IMR-90 (cell line): ENCODE measurements around the gene ANKRD9. TPM values are rescaled to one million over a fixed set of nuclear protein-coding genes. Genes with fewer than 3 reads are reported as not detected.

Experiments used
- ATAC-seq: fragments of 200-7000 bp; cut with Tn5 transposase; 2 replicates; pipeline ENCODE4 v1.9.1; 2020; ENCODE audit warnings: low read depth, mild to moderate bottlenecking, moderate library complexity
- BruUV-seq: library from RNA; stranded (reverse); fragments of 400-500 nt; replicated peaks from 2 replicates; lab custom pipeline; 2021; lab: Mats Ljungman, UMichigan
- CTCF ChIA-PET: fragments of 300-600 bp; formaldehyde crosslinking; extraction: SDS; loops from one replicate; lab custom pipeline; 2021; ENCODE audit warnings: antibody characterized with exemption; lab: Yijun Ruan, JAX
- POLR2A ChIA-PET: fragments of 300-600 bp; sonication (Branson Sonifier 250); formaldehyde crosslinking; loops from one replicate; lab custom pipeline; 2022; ENCODE audit warnings: antibody characterized with exemption; ENCODE audit not compliant: unreplicated experiment; lab: Charles Lee
- DNase-seq: peaks from one replicate; pipeline ENCODE4 v3.0.0; 2013
- H2AFZ ChIP-seq: replicated peaks from 2 replicates; pipeline ENCODE3; 2013; ENCODE audit warnings: low read length, mild to moderate bottlenecking; ENCODE audit not compliant: poor library complexity
- H2AK5ac ChIP-seq: 2 replicates; pipeline ENCODE4 v1.6.1; 2013; ENCODE audit warnings: low read depth, low read length, inconsistent platforms
- H2AK9ac ChIP-seq: replicated peaks from 2 replicates; pipeline ENCODE3; 2013; ENCODE audit warnings: mild to moderate bottlenecking, low read depth, low read length, moderate library complexity; ENCODE audit not compliant: poor library complexity
- H2BK120ac ChIP-seq: 2 replicates; pipeline ENCODE4 v1.6.1; 2013; ENCODE audit warnings: low read depth, low read length, inconsistent platforms
- H2BK15ac ChIP-seq: 3 replicates; pipeline ENCODE4 v1.6.1; 2013; ENCODE audit warnings: low read depth, low read length, inconsistent platforms
- H2BK20ac ChIP-seq: 2 replicates; pipeline ENCODE4 v1.6.1; 2013; ENCODE audit warnings: low read depth, mild to moderate bottlenecking, inconsistent platforms, low read length, moderate library complexity
- H2BK5ac ChIP-seq: 2 replicates; pipeline ENCODE4 v1.6.1; 2013; ENCODE audit warnings: mild to moderate bottlenecking, low read depth, low read length, inconsistent platforms; ENCODE audit not compliant: poor library complexity, severe bottlenecking
- H3K14ac ChIP-seq: replicated peaks from 2 replicates; pipeline ENCODE4 v1.6.1; 2013; ENCODE audit warnings: low read depth, low read length, inconsistent platforms
- H3K18ac ChIP-seq: 2 replicates; pipeline ENCODE4 v1.6.1; 2013; ENCODE audit warnings: low read depth, low read length, control low read depth
- H3K23ac ChIP-seq: 2 replicates; pipeline ENCODE4 v1.6.1; 2013; ENCODE audit warnings: low read depth, low read length, inconsistent platforms
- H3K27ac ChIP-seq: 2 replicates; pipeline ENCODE4 v1.5.1; 2013; ENCODE audit warnings: mild to moderate bottlenecking, control low read depth, low read length; ENCODE audit not compliant: insufficient read depth
- H3K27me3 ChIP-seq: 2 replicates; pipeline ENCODE4 v1.6.1; 2013; ENCODE audit warnings: low read length; ENCODE audit not compliant: control insufficient read depth, insufficient read depth
- H3K36me3 ChIP-seq: 2 replicates; pipeline ENCODE4 v1.6.1; 2013; ENCODE audit warnings: low read length, mixed read lengths; ENCODE audit not compliant: control insufficient read depth, insufficient read depth
- H3K4ac ChIP-seq: 2 replicates; pipeline ENCODE4 v1.6.1; 2013; ENCODE audit warnings: low read depth, low read length, inconsistent platforms
- H3K4me1 ChIP-seq: 2 replicates; pipeline ENCODE4 v1.6.1; 2013; ENCODE audit warnings: low read length, mixed read lengths; ENCODE audit not compliant: control insufficient read depth, insufficient read depth
- H3K4me2 ChIP-seq: 2 replicates; pipeline ENCODE4 v1.6.1; 2013; ENCODE audit warnings: low read depth, mild to moderate bottlenecking, control low read depth, low read length, moderate library complexity
- H3K4me3 ChIP-seq: 2 replicates; pipeline ENCODE4 v1.5.1; 2013; ENCODE audit warnings: low read depth, mild to moderate bottlenecking, control low read depth, low read length, moderate library complexity; ENCODE audit not compliant: insufficient read depth
- H3K56ac ChIP-seq: 2 replicates; pipeline ENCODE4 v1.6.1; 2013; ENCODE audit warnings: low read length, inconsistent platforms; ENCODE audit not compliant: insufficient read depth; ENCODE audit errors: extremely low read depth
- H3K79me1 ChIP-seq, 2 experiments: 2 replicates each; pipeline ENCODE4 v1.6.1; 2013; ENCODE audit warnings: low read length in 2 of 2, inconsistent platforms in 1 of 2, low read depth in 1 of 2
- H3K9ac ChIP-seq: 2 replicates; pipeline ENCODE4 v1.6.1; 2013; ENCODE audit warnings: low read depth, low read length, control low read depth
- H3K9me1 ChIP-seq: 2 replicates; pipeline ENCODE4 v1.6.1; 2013; ENCODE audit warnings: low read length, inconsistent platforms; ENCODE audit not compliant: insufficient read depth
- H3K9me3 ChIP-seq: 2 replicates; pipeline ENCODE4 v1.6.1; 2013; ENCODE audit warnings: low read length; ENCODE audit not compliant: control insufficient read depth, insufficient read depth
- H4K20me1 ChIP-seq: 2 replicates; pipeline ENCODE4 v1.6.1; 2013; ENCODE audit warnings: low read length, inconsistent platforms; ENCODE audit not compliant: insufficient read depth
- H4K5ac ChIP-seq: 2 replicates; pipeline ENCODE4 v1.6.1; 2013; ENCODE audit warnings: mild to moderate bottlenecking, low read depth, low read length, control low read depth
- H4K8ac ChIP-seq, 2 experiments: 2 replicates each; pipeline ENCODE4 v1.6.1; 2013; ENCODE audit warnings: low read depth in 2 of 2, low read length in 2 of 2, control low read depth in 1 of 2, inconsistent platforms in 1 of 2
- H4K91ac ChIP-seq: 2 replicates; pipeline ENCODE4 v1.6.1; 2013; ENCODE audit warnings: low read depth, low read length, inconsistent platforms; ENCODE audit not compliant: insufficient read depth
- BHLHE40 ChIP-seq: fragments of 150-350 bp; IDR thresholded peaks from 2 replicates; pipeline ENCODE4 v1.6.1; 2016; ENCODE audit warnings: mild to moderate bottlenecking, low read depth, low read length
- CTCF ChIP-seq: conservative IDR thresholded peaks from 2 replicates; pipeline ENCODE4 v1.5.1; 2012; ENCODE audit warnings: mild to moderate bottlenecking, low read depth, low read length, improper control_type of control experiment
- ELK1 ChIP-seq: fragments of 150-350 bp; IDR thresholded peaks from 2 replicates; pipeline ENCODE4 v1.6.1; 2016; ENCODE audit warnings: low read depth, mild to moderate bottlenecking, low read length, moderate library complexity, borderline replicate concordance
- FOS ChIP-seq: fragments of 150-350 bp; IDR thresholded peaks from 2 replicates; pipeline ENCODE4 v1.6.1; 2016; ENCODE audit warnings: low read depth, low read length
- MAFK ChIP-seq: IDR thresholded peaks from 2 replicates; pipeline ENCODE4 v1.6.1; 2012; ENCODE audit warnings: low read depth, low read length, improper control_type of control experiment
- POLR2A ChIP-seq: IDR thresholded peaks from 2 replicates; pipeline ENCODE4 v1.6.1; 2012; ENCODE audit warnings: mild to moderate bottlenecking, low read depth, low read length
- SMC3 ChIP-seq: fragments of 150-350 bp; IDR thresholded peaks from 2 replicates; pipeline ENCODE4 v1.6.1; 2016; ENCODE audit warnings: low read depth, mild to moderate bottlenecking, antibody characterized with exemption, low read length, moderate library complexity
- WGBS, 2 experiments: methylation state at CpG; one replicate each; pipeline versions ENCODE4 v1.1.5 to v1.1.7; 2013; ENCODE audit warnings: missing lambda C conversion rate in 2 of 2; ENCODE audit not compliant: insufficient read length in 1 of 2; ENCODE audit errors: extremely low coverage in 2 of 2; 5-methylcytosine and 5-hydroxymethylcytosine counted together
- dilution Hi-C: fragments of 300-500 bp; cut with HindIII; formaldehyde crosslinking; loops from one replicate; pipeline ENCODE4 v1.14.3; 2018; ENCODE audit warnings: low sequenced_read_pairs; ENCODE audit not compliant: unreplicated experiment
- in situ Hi-C: fragments of 300-500 bp; cut with MboI; formaldehyde crosslinking; loops from 3 replicates; pipeline ENCODE4 v1.14.3; 2019; ENCODE audit warnings: low sequenced_read_pairs, inconsistent platforms, mixed read lengths
- intact Hi-C: fragments of 100-400 bp; cut with micrococcal nuclease; formaldehyde crosslinking; loops from 2 replicates; pipeline ENCODE4 v1.10.0; 2022
- polyA plus RNA-seq, 3 experiments: library from polyadenylated mRNA; depleted of rRNA; stranded (reverse); fragments of >200 nt; gene quantifications; 2 replicates each; pipeline ENCODE4 v1.2.3, GENCODE V29; 2012; ENCODE audit warnings: low replicate concordance in 1 of 3
- total RNA-seq: library from RNA; depleted of rRNA; stranded (reverse); fragments of >200 nt; gene quantifications from 2 replicates; pipeline ENCODE4 v1.2.3, GENCODE V29; 2012

Gene ANKRD9
- total and polyA plus RNA-seq, 2 of the 4 experiments (the other 2 are of a cell fraction), result 3.9 to 15.7 TPM

DNA sequence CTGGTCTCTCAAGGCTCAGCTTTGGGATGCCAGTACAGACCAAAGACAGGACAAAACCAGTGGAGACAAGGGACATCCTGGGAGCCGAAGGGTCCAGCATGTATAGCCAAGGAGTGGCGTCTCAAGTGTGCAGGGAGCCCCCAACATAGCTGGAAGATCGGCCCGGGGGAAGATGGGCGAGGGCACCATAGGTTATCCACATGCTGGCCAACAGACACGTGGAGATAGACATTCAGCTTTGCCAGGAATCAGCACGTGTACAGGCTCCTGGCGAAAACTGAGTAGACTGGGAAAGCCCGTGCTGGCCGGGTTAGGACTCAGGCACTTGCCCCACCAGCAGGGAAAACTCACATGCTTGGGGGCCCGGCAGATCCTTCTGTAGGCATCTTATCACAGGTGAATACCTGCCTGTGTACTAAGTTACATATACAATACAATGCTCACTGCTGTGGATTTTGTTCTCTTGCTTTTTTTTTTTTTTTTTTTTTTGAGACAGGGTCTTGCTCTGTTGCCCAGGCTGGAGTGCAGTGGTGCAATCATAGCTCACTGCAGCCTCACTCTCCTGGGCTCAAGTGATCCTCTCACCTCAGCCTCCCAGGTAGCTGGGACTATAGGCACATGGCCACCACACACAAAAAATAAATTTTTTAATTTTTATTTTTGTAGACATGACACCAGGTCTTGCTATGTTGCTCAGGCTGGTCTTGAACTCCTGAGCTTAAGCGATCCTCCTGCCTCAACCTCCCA, 5.6 kb upstream of the ANKRD9 start:
- peaks cover 5% of the 10 kb centered on the region; the same call in 1 of the 2 replicates for H3K9me1 ChIP-seq
- POLR2A ChIA-PET, result no interaction called here
- peaks cover 5% of the 10 kb centered on the region for H3K4me1 ChIP-seq
- H3K56ac ChIP-seq, result no peak overlapping the region
- intact Hi-C loops, result no loop called here
- H2BK120ac ChIP-seq, result no peak overlapping the region
- H2BK15ac ChIP-seq, result no peak overlapping the region
- CTCF ChIA-PET, result interaction anchor here (0.6 to 0.7 kb wide), 2 partner anchors 78 to 137 kb away, joined by 3 read pairs; no protein-coding TSS in a partner anchor
- no peak overlapping the region for H2AFZ ChIP-seq
- TF ChIP-seq ELK1 (no peak), BHLHE40 (no peak), SMC3 (no peak), FOS (no peak), MAFK (no peak), POLR2A (no peak), CTCF (no peak)
- no peaks in the 10 kb centered on the region for H3K79me1 ChIP-seq
- no peak overlapping the region for H4K5ac ChIP-seq
- H3K4me3 ChIP-seq, result no peak overlapping the region
- 80% methylated on average over 7 of the region's 12 CpGs; no CpG with 5 or more reads in 1 of the 2 experiments for WGBS, 2 experiments
- H3K9ac ChIP-seq, result no peak overlapping the region
- H3K9me3 ChIP-seq, result no peaks in the 10 kb centered on the region
- H3K14ac ChIP-seq, result no peak overlapping the region
- no peak overlapping the region for H3K18ac ChIP-seq
- no peaks in the 10 kb centered on the region for H4K20me1 ChIP-seq
- no peak overlapping the region for H2BK20ac ChIP-seq
- no peaks in the 10 kb centered on the region for H3K27me3 ChIP-seq
- H3K27ac ChIP-seq, result no peak overlapping the region
- H3K4ac ChIP-seq, result no peak overlapping the region
- no peak for DNase-seq
- no peak for ATAC-seq
- no peak overlapping the region for H2AK5ac ChIP-seq
- no peak overlapping the region for H2BK5ac ChIP-seq
- in situ Hi-C loops, result loop anchor here (5.0 kb wide), 1 partner anchor 73 kb away; no protein-coding TSS in a partner anchor
- no peak overlapping the region for H4K91ac ChIP-seq
- H3K4me2 ChIP-seq, result no peak overlapping the region
- no peak overlapping the region for H3K23ac ChIP-seq
- peak overlapping the region; percentile 45 for H2AK9ac ChIP-seq
- no peak overlapping the region for H4K8ac ChIP-seq
- H3K36me3 ChIP-seq, result no peaks in the 10 kb centered on the region
- dilution Hi-C loops, result no loop called here
- no TSS peak for BruUV-seq
